Endothelial cell of umbilical vein (primary cell): ENCODE measurements around the gene SAMD4B. TPM values are rescaled to one million over a fixed set of nuclear protein-coding genes. Genes with fewer than 3 reads are reported as not detected.

Experiments
- BruUV-seq: library from RNA; stranded (reverse); fragments of 400-500 nt; replicated peaks from 2 replicates; lab custom pipeline; 2021; lab: Mats Ljungman, UMichigan
- CTCF ChIA-PET: fragments of 300-600, 350-600 bp; sonication (Branson Sonifier 250); formaldehyde crosslinking; loops from one replicate; lab custom pipeline; 2021; ENCODE audit warnings: antibody characterized with exemption, inconsistent platforms; lab: Charles Lee
- POLR2A ChIA-PET: fragments of 300-600, 350-600 bp; sonication (Branson Sonifier 250); formaldehyde crosslinking; loops from one replicate; lab custom pipeline; 2021; ENCODE audit warnings: antibody characterized with exemption, inconsistent platforms; lab: Charles Lee
- DNase-seq: peaks from one replicate; pipeline ENCODE4 v3.0.0-alpha.2; 2011; ENCODE audit warnings: low read depth, low spot score
- FAIRE-seq: peaks from 2 replicates; lab custom pipeline; 2011; peaks lifted over from hg19 to GRCh38; lab: Jason Lieb, UNC
- H2AFZ ChIP-seq: 2 replicates; pipeline ENCODE4 v1.6.0; 2012; ENCODE audit warnings: low read depth, low read length, control low read depth, inconsistent platforms
- H3K27ac ChIP-seq: 2 replicates; pipeline ENCODE4 v1.5.1; 2011; ENCODE audit warnings: low read depth, mild to moderate bottlenecking, control low read depth, low read length, moderate library complexity; ENCODE audit not compliant: insufficient read depth
- H3K27me3 ChIP-seq, 2 experiments: 2 replicates each; pipeline versions ENCODE4 v1.6.0 to v1.6.1; 2011; ENCODE audit warnings: low read length in 2 of 2, mixed read lengths in 1 of 2; ENCODE audit not compliant: control insufficient read depth in 2 of 2, insufficient read depth in 2 of 2
- H3K36me3 ChIP-seq, 2 experiments: 2 replicates in 1 of 2; 3 replicates in 1 of 2; pipeline ENCODE4 v1.5.1; 2011; ENCODE audit warnings: low read length in 2 of 2, mild to moderate bottlenecking in 1 of 2, moderate library complexity in 1 of 2; ENCODE audit not compliant: control insufficient read depth in 2 of 2, insufficient read depth in 2 of 2; ENCODE audit errors: extremely low read depth in 1 of 2
- H3K4me1 ChIP-seq: 3 replicates; pipeline ENCODE4 v1.5.1; 2011; ENCODE audit warnings: mild to moderate bottlenecking, low read length; ENCODE audit not compliant: control insufficient read depth, insufficient read depth; ENCODE audit errors: extremely low read depth
- H3K4me2 ChIP-seq: 2 replicates; pipeline ENCODE4 v1.6.1; 2011; ENCODE audit warnings: low read length, control low read depth, mixed read lengths; ENCODE audit not compliant: insufficient read depth
- H3K4me3 ChIP-seq, 3 experiments: fragments of 200-600 bp in 1 of 3; sonication (generic), shearing (Covaris generic) in 1 of 3; replicated peaks in 1 of 3; 2 replicates each; pipeline ENCODE4 v1.5.1; 2011 to 2016; ENCODE audit warnings: control low read depth in 3 of 3, low read length in 3 of 3, mild to moderate bottlenecking in 2 of 3, inconsistent platforms in 1 of 3, low read depth in 1 of 3, moderate library complexity in 1 of 3; ENCODE audit not compliant: insufficient read depth in 1 of 3
- H3K79me2 ChIP-seq: 2 replicates; pipeline ENCODE4 v1.6.0; 2012; ENCODE audit warnings: low read length, inconsistent platforms; ENCODE audit not compliant: control insufficient read depth, insufficient read depth
- H3K9ac ChIP-seq: replicated peaks from 2 replicates; pipeline ENCODE3; 2011; ENCODE audit warnings: low read length, control low read depth; ENCODE audit not compliant: insufficient read depth; ENCODE audit errors: extremely low read depth
- H3K9me1 ChIP-seq: replicated peaks from 3 replicates; pipeline ENCODE4 v1.6.0; 2011; ENCODE audit warnings: mild to moderate bottlenecking, low read length; ENCODE audit not compliant: control insufficient read depth, insufficient read depth; ENCODE audit errors: extremely low read depth
- H3K9me3 ChIP-seq: replicated peaks from 2 replicates; pipeline ENCODE4 v1.5.1; 2012; ENCODE audit warnings: low read length, inconsistent platforms; ENCODE audit not compliant: control insufficient read depth, insufficient read depth
- H4K20me1 ChIP-seq: replicated peaks from 2 replicates; pipeline ENCODE3; 2011; ENCODE audit warnings: mild to moderate bottlenecking, low read length; ENCODE audit not compliant: control insufficient read depth, insufficient read depth; ENCODE audit errors: extremely low read depth
- CTCF ChIP-seq, 2 donors: IDR thresholded peaks; 1 replicate in 1 of 2; 2 replicates in 1 of 2; pipeline ENCODE4 v1.5.1; 2011; ENCODE audit warnings: low read length in 2 of 2, mild to moderate bottlenecking in 2 of 2, moderate library complexity in 2 of 2, control low read depth in 1 of 2, inconsistent platforms in 1 of 2, low read depth in 1 of 2; ENCODE audit not compliant: insufficient read depth in 1 of 2; ENCODE audit errors: extremely low read depth in 1 of 2
- EZH2 ChIP-seq: IDR thresholded peaks from 2 replicates; pipeline ENCODE4 v1.6.1; 2012; ENCODE audit warnings: borderline replicate concordance, low read depth, mild to moderate bottlenecking, moderate library complexity, low read length, inconsistent platforms; ENCODE audit not compliant: severe bottlenecking
- FOS ChIP-seq: IDR thresholded peaks from 2 replicates; pipeline ENCODE4 v1.6.1; 2011; ENCODE audit warnings: mild to moderate bottlenecking, low read length, moderate library complexity, borderline replicate concordance; ENCODE audit not compliant: insufficient read depth
- GATA2 ChIP-seq: IDR thresholded peaks from 2 replicates; pipeline ENCODE4 v1.7.0; 2011; ENCODE audit warnings: low read depth, mild to moderate bottlenecking, moderate library complexity, mixed read lengths, low read length; ENCODE audit not compliant: insufficient read length, insufficient read depth
- JUN ChIP-seq: IDR thresholded peaks from 2 replicates; pipeline ENCODE4 v1.6.1; 2011; ENCODE audit warnings: borderline replicate concordance, low read depth; ENCODE audit not compliant: insufficient read length, insufficient read depth
- MAX ChIP-seq: IDR thresholded peaks from 2 replicates; pipeline ENCODE4 v1.6.1; 2011; ENCODE audit not compliant: insufficient read depth, insufficient read length
- MYC ChIP-seq: IDR thresholded peaks from one replicate; pipeline ENCODE4 v1.6.1; 2011; ENCODE audit warnings: mild to moderate bottlenecking, low read depth, low read length
- POLR2A ChIP-seq: IDR thresholded peaks from 2 replicates; pipeline ENCODE4 v1.6.1; 2012; ENCODE audit warnings: low read depth, mild to moderate bottlenecking, control low read depth, low read length
- POLR2AphosphoS5 ChIP-seq: IDR thresholded peaks from 2 replicates; pipeline ENCODE4 v1.6.1; 2012; ENCODE audit warnings: low read depth, mild to moderate bottlenecking, control low read depth, low read length, moderate library complexity; ENCODE audit not compliant: insufficient read depth
- dilution Hi-C: fragments of 300-500 bp; cut with MboI; formaldehyde crosslinking; loops from one replicate; pipeline ENCODE4 v1.15.0; 2019; ENCODE audit warnings: low sequenced_read_pairs; ENCODE audit not compliant: extremely low pct_ligation_motif_present
- intact Hi-C: fragments of 100-400 bp; cut with micrococcal nuclease; formaldehyde crosslinking; loops from one replicate; pipeline ENCODE4 v1.10.0; 2022
- polyA plus RNA-seq, 4 experiments: library from polyadenylated mRNA; depleted of rRNA in 3 of 4; stranded (reverse) in 3 of 4; unstranded in 1 of 4; fragments of >200 nt; gene quantifications; 2 replicates each; pipeline versions ENCODE4 v1.2.1 to v1.2.3, GENCODE V29; 2011 to 2012; ENCODE audit warnings: missing spikeins in 1 of 4
- total RNA-seq: library from RNA; stranded (reverse); gene quantifications from 2 replicates; pipeline ENCODE4 v1.2.3, GENCODE V29; 2021

The SAMD4B gene
- total and polyA plus RNA-seq, 2 donors (not counting 3 experiments of a cell fraction or from before 2014, with no cell fraction given), result 82.1 to 84.2 TPM

GRCh38 chr19:39307822-39308530 lies 34.2 kb upstream of the SAMD4B start:
- no TSS peak for BruUV-seq
- Histone ChIP-seq H3K9ac (no peak overlapping the region), H3K9me1 (no peaks in the 10 kb centered on the region), H3K4me2 (no peak overlapping the region), H2AFZ (peak overlapping the region; percentile 55), H3K4me1 (no peaks in the 10 kb centered on the region), H4K20me1 (no peaks in the 10 kb centered on the region), H3K79me2 (no peaks in the 10 kb centered on the region), H3K4me3 (no peak overlapping the region), H3K9me3 (no peaks in the 10 kb centered on the region), H3K36me3 (no peaks in the 10 kb centered on the region), H3K27me3 (peaks cover 32 to 49% of the 10 kb centered on the region in 2 experiments), H3K27ac (no peak overlapping the region)
- ChIA-PET POLR2A (no interaction called here), CTCF (interaction anchor here (0.7 to 1.7 kb wide), 2 partner anchors 186 to 192 kb away, joined by 3 to 5 read pairs; no protein-coding TSS in a partner anchor)
- no peak for DNase-seq
- TF ChIP-seq POLR2AphosphoS5 (no peak), EZH2 (peak; percentile 70), FOS (no peak), CTCF (IDR thresholded peaks at IDR 0.05; ENCODE audit: extremely low read depth in 1 of 2, insufficient read depth in 1 of 2, low read depth in 1 of 2, low read length in 2 of 2) (peak in 1 of 2 donors; percentile 24), MAX (no peak), POLR2A (no peak), MYC (no peak), JUN (no peak), GATA2 (no peak)
- dilution Hi-C loops, result no loop called here
- intact Hi-C loops, result no loop called here
- no peak for FAIRE-seq
